ENCODE data around the gene IL1R1.
"Not testable (repeated sequence)": the region's sequence is repeated elsewhere in the genome, so short reads cannot be mapped to it uniquely, and the experiment has no call there.

The IL1R1 gene

GRCh38 chr2:102141970-102142828, at the start of gene IL1R1:
Gene IL1R1, plus strand, starts transcription at chr2:102142746. Its CDS starts 14,979 bp downstream, at chr2:102157725.
- no peak for DNase-seq (ENCODE audit: low read depth)

GRCh38 chr2:102093662-102094061, 48.9 kb upstream of the IL1R1 start:
- no peak for DNase-seq (ENCODE audit: low read depth)

- no peak for DNase-seq (ENCODE audit: low read depth)
Measured at GRCh38 chr2:102094917-102095316, 47.6 kb upstream of the IL1R1 start.

GRCh38 chr2:102096103-102096502, 46.4 kb upstream of the IL1R1 start:
- no peak for DNase-seq (ENCODE audit: low read depth)

GRCh38 chr2:102098756-102099155, 43.8 kb upstream of the IL1R1 start:
- DNase-seq (ENCODE audit: low read depth), result no peak

GRCh38 chr2:102099536-102100298, 42.8 kb upstream of the IL1R1 start:
- DNase-seq (ENCODE audit: low read depth), result no peak

GRCh38 chr2:102100371-102101096, 42.0 kb upstream of the IL1R1 start:
- no peak for DNase-seq (ENCODE audit: low read depth)

GRCh38 chr2:102101097-102101848, 41.3 kb upstream of the IL1R1 start:
- no peak for DNase-seq (ENCODE audit: low read depth)

GRCh38 chr2:102101849-102102635, 40.5 kb upstream of the IL1R1 start:
- DNase-seq (ENCODE audit: low read depth), result no peak

GRCh38 chr2:102102636-102102948, 40.0 kb upstream of the IL1R1 start:
- not testable (repeated sequence) for DNase-seq (ENCODE audit: low read depth)

- no peak for DNase-seq (ENCODE audit: low read depth)
Measured at GRCh38 chr2:102103284-102103683, 39.3 kb upstream of the IL1R1 start.

- DNase-seq (ENCODE audit: low read depth), result peak; percentile 53
Measured at GRCh38 chr2:102103992-102104871, 38.3 kb upstream of the IL1R1 start.

GRCh38 chr2:102106133-102106556, 36.4 kb upstream of the IL1R1 start:
- DNase-seq (ENCODE audit: low read depth), result no peak

GRCh38 chr2:102106813-102107740, 35.5 kb upstream of the IL1R1 start:
- not testable (repeated sequence) for DNase-seq (ENCODE audit: low read depth)

- no peak for DNase-seq (ENCODE audit: low read depth)
Measured at GRCh38 chr2:102107741-102108070, 34.8 kb upstream of the IL1R1 start.

- DNase-seq (ENCODE audit: low read depth), result no peak
Measured at GRCh38 chr2:102109016-102109415, 33.5 kb upstream of the IL1R1 start.

GRCh38 chr2:102110171-102110570, 32.4 kb upstream of the IL1R1 start:
- no peak for DNase-seq (ENCODE audit: low read depth)

GRCh38 chr2:102110596-102111334, 31.8 kb upstream of the IL1R1 start:
- no peak for DNase-seq (ENCODE audit: low read depth)

Data from activated T-helper 9 cell treated with anti-CD3 and anti-CD28 coated beads, Interleukin-2, amount 50 U/mL, for 16 hours (primary cell).